ENCODE results near the gene TGM1. TPM values are rescaled to one million over a fixed set of nuclear protein-coding genes. Genes with fewer than 3 reads are reported as not detected.
A peak's percentile ranks its signal among the peaks of the same experiment; 100 is the strongest.

Gene TGM1
- polyA plus RNA-seq, 1 of the 3 experiments (the other 2 are of a cell fraction) = 2.7 TPM

GRCh38 chr14:24215495-24216344 is 47.3 kb downstream of the TGM1 start, which contains the start of gene MDP1:
MDP1 (minus strand) TSS chr14:24216066; CDS start chr14:24215955, 111 bp downstream.
- CTCF ChIA-PET = interaction anchor here (0.7 to 3.8 kb wide), 18 partner anchors 8 to 125 kb away, joined by 3 to 20 read pairs (median 4); partner anchors contain the start of genes IRF9, NOP9, TINF2 and TM9SF1
- H3K4me2 ChIP-seq = peak within 1 kb of the TSS; percentile 78
- peak within 1 kb of the TSS; percentile 75 for H3K9ac ChIP-seq
- peak within 1 kb of the TSS; percentile 73 to 82 for H3K4me3 ChIP-seq (ENCODE audit: low read depth in 2 of 2, low read length in 1 of 2)
- peaks cover 9 to 17% of the 10 kb centered on the region in 2 experiments; a peak in 3 of 4 replicates for H3K4me1 ChIP-seq (ENCODE audit: control insufficient read depth in 1 of 2, insufficient read depth in 2 of 2, low read depth in 1 of 2, low read length in 1 of 2)
- peak within 1 kb of the TSS; percentile 71 to 88 for H3K27ac ChIP-seq (ENCODE audit: low read depth in 2 of 2, low read length in 1 of 2)
- H3K9me2 ChIP-seq = no peaks in the 10 kb centered on the region
- WGBS (ENCODE audit: low lambda C conversion rate) = 2% methylated on average over 37 of the region's 40 CpGs
- peak within 1 kb of the TSS; percentile 67 for H2AFZ ChIP-seq (ENCODE audit: low read depth)
- peak; percentile 86 for DNase-seq
- no peaks in the 10 kb centered on the region for H3K9me3 ChIP-seq
- no peaks in the 10 kb centered on the region for H3K27me3 ChIP-seq (ENCODE audit: insufficient read depth)
- POLR2A ChIA-PET = interaction anchor here (0.8 to 1.2 kb wide), 4 partner anchors 20 to 221 kb away, joined by 3 to 9 read pairs (median 4); partner anchors contain the start of genes RABGGTA, TINF2 and TM9SF1
- H3K79me2 ChIP-seq (ENCODE audit: insufficient read depth) = peaks cover 59% of the 10 kb centered on the region
- peaks cover 3% of the 10 kb centered on the region; the same call in 1 of the 2 replicates for H4K20me1 ChIP-seq (ENCODE audit: insufficient read depth)
- H3K36me3 ChIP-seq (replicated peaks in 1 of 2; ENCODE audit: control insufficient read depth in 1 of 2, insufficient read depth in 2 of 2, low read length in 1 of 2) = peaks cover 10 to 31% of the 10 kb centered on the region in 2 experiments
- peaks cover 26% of the 10 kb centered on the region for H3F3A ChIP-seq (replicated peaks; ENCODE audit: insufficient read depth)
- no peak for TF ChIP-seq MEF2A (IDR thresholded peaks at IDR 0.05; ENCODE audit: borderline replicate concordance, low read depth)
- TF ChIP-seq GABPA (IDR thresholded peaks at IDR 0.05; ENCODE audit: low read depth) = no peak
- no peak for TF ChIP-seq TEAD4 (IDR thresholded peaks at IDR 0.05; ENCODE audit: borderline replicate concordance, insufficient read depth)
- TF ChIP-seq, protein P1, sequence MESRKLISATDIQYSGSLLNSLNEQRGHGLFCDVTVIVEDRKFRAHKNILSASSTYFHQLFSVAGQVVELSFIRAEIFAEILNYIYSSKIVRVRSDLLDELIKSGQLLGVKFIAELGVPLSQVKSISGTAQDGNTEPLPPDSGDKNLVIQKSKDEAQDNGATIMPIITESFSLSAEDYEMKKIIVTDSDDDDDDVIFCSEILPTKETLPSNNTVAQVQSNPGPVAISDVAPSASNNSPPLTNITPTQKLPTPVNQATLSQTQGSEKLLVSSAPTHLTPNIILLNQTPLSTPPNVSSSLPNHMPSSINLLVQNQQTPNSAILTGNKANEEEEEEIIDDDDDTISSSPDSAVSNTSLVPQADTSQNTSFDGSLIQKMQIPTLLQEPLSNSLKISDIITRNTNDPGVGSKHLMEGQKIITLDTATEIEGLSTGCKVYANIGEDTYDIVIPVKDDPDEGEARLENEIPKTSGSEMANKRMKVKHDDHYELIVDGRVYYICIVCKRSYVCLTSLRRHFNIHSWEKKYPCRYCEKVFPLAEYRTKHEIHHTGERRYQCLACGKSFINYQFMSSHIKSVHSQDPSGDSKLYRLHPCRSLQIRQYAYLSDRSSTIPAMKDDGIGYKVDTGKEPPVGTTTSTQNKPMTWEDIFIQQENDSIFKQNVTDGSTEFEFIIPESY (IDR thresholded peaks at IDR 0.05; ENCODE audit: borderline replicate concordance, low read depth) = no peak
- TF ChIP-seq SMC3 (IDR thresholded peaks at IDR 0.05; ENCODE audit: low read depth, low read length) = peak; percentile 39
- peak; percentile 79 for TF ChIP-seq TAF1 (IDR thresholded peaks at IDR 0.05; ENCODE audit: borderline replicate concordance, low read depth, low read length)
- peak; percentile 69 for TF ChIP-seq RAD21 (IDR thresholded peaks at IDR 0.05; ENCODE audit: low read length)
- peak; percentile 76 for TF ChIP-seq MXI1 (IDR thresholded peaks at IDR 0.05; ENCODE audit: low read depth, low read length)
- no peak for TF ChIP-seq USF2 (IDR thresholded peaks at IDR 0.05; ENCODE audit: borderline replicate concordance, low read depth, low read length)
- TF ChIP-seq RCOR1 (IDR thresholded peaks at IDR 0.05; ENCODE audit: low read length) = peak; percentile 36; the same call in 1 of the 2 replicates
- TF ChIP-seq, protein P2, sequence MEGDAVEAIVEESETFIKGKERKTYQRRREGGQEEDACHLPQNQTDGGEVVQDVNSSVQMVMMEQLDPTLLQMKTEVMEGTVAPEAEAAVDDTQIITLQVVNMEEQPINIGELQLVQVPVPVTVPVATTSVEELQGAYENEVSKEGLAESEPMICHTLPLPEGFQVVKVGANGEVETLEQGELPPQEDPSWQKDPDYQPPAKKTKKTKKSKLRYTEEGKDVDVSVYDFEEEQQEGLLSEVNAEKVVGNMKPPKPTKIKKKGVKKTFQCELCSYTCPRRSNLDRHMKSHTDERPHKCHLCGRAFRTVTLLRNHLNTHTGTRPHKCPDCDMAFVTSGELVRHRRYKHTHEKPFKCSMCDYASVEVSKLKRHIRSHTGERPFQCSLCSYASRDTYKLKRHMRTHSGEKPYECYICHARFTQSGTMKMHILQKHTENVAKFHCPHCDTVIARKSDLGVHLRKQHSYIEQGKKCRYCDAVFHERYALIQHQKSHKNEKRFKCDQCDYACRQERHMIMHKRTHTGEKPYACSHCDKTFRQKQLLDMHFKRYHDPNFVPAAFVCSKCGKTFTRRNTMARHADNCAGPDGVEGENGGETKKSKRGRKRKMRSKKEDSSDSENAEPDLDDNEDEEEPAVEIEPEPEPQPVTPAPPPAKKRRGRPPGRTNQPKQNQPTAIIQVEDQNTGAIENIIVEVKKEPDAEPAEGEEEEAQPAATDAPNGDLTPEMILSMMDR (IDR thresholded peaks at IDR 0.05) = peak; percentile 70
- TF ChIP-seq, protein P3, sequence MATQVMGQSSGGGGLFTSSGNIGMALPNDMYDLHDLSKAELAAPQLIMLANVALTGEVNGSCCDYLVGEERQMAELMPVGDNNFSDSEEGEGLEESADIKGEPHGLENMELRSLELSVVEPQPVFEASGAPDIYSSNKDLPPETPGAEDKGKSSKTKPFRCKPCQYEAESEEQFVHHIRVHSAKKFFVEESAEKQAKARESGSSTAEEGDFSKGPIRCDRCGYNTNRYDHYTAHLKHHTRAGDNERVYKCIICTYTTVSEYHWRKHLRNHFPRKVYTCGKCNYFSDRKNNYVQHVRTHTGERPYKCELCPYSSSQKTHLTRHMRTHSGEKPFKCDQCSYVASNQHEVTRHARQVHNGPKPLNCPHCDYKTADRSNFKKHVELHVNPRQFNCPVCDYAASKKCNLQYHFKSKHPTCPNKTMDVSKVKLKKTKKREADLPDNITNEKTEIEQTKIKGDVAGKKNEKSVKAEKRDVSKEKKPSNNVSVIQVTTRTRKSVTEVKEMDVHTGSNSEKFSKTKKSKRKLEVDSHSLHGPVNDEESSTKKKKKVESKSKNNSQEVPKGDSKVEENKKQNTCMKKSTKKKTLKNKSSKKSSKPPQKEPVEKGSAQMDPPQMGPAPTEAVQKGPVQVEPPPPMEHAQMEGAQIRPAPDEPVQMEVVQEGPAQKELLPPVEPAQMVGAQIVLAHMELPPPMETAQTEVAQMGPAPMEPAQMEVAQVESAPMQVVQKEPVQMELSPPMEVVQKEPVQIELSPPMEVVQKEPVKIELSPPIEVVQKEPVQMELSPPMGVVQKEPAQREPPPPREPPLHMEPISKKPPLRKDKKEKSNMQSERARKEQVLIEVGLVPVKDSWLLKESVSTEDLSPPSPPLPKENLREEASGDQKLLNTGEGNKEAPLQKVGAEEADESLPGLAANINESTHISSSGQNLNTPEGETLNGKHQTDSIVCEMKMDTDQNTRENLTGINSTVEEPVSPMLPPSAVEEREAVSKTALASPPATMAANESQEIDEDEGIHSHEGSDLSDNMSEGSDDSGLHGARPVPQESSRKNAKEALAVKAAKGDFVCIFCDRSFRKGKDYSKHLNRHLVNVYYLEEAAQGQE (IDR thresholded peaks at IDR 0.05; ENCODE audit: low read depth, low read length) = no peak
- TF ChIP-seq FOSL2 (IDR thresholded peaks at IDR 0.05; ENCODE audit: borderline replicate concordance, low read depth) = peak; percentile 19; the same call in 1 of the 2 replicates
- 0 out of 2 replicates have a peak, but pooled peaks have one; percentile 33 for TF ChIP-seq PBX3 (IDR thresholded peaks at IDR 0.05)
- no peak for TF ChIP-seq RXRA (IDR thresholded peaks at IDR 0.05; ENCODE audit: borderline replicate concordance, low read depth)
- no peak for TF ChIP-seq GATA2 (CRISPR knock-in tag; IDR thresholded peaks at IDR 0.05)
- TF ChIP-seq, protein P4, sequence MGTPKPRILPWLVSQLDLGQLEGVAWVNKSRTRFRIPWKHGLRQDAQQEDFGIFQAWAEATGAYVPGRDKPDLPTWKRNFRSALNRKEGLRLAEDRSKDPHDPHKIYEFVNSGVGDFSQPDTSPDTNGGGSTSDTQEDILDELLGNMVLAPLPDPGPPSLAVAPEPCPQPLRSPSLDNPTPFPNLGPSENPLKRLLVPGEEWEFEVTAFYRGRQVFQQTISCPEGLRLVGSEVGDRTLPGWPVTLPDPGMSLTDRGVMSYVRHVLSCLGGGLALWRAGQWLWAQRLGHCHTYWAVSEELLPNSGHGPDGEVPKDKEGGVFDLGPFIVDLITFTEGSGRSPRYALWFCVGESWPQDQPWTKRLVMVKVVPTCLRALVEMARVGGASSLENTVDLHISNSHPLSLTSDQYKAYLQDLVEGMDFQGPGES (IDR thresholded peaks at IDR 0.05; ENCODE audit: low read depth, low read length) = no peak
- no peak; the same call in 1 of the 2 replicates for TF ChIP-seq USF1 (IDR thresholded peaks at IDR 0.05; ENCODE audit: borderline replicate concordance, low read depth)

All from SK-N-SH (cell line).